Progenitor cell of endocrine pancreas (in vitro differentiated cells): ENCODE data around the gene DCLK3. TPM values are rescaled to one million over a fixed set of nuclear protein-coding genes. Genes with fewer than 3 reads are reported as not detected.

Source experiments
- DNase-seq: peaks from one replicate; pipeline ENCODE4 v3.0.0; 2021; ENCODE audit warnings: low spot score; ENCODE audit not compliant: unreplicated experiment
- H3K27ac Mint-ChIP-seq: 2 replicates; pipeline ENCODE4 v1.8.0; 2021; ENCODE audit warnings: mild to moderate bottlenecking, moderate library complexity, mixed read lengths
- H3K27me3 Mint-ChIP-seq: 2 replicates; pipeline ENCODE4 v1.8.0; 2021; ENCODE audit warnings: mixed read lengths
- H3K36me3 Mint-ChIP-seq: 2 replicates; pipeline ENCODE4 v1.8.0; 2022; ENCODE audit warnings: mixed read lengths; ENCODE audit not compliant: insufficient read depth
- H3K4me1 Mint-ChIP-seq: 2 replicates; pipeline ENCODE4 v1.8.0; 2021; ENCODE audit warnings: low read depth, mixed read lengths
- H3K4me3 Mint-ChIP-seq: 2 replicates; pipeline ENCODE4 v1.8.0; 2021; ENCODE audit warnings: low read depth, mild to moderate bottlenecking, moderate library complexity, mixed read lengths
- H3K9me3 Mint-ChIP-seq: 2 replicates; pipeline ENCODE4 v1.8.0; 2021; ENCODE audit warnings: low read depth, mixed read lengths
- CTCF ChIP-seq: fragments of 200-600 bp; sonication (generic); IDR thresholded peaks from one replicate; pipeline ENCODE4 v1.5.0; 2021; ENCODE audit warnings: antibody characterized with exemption, mild to moderate bottlenecking; ENCODE audit not compliant: unreplicated experiment
- total RNA-seq: library from RNA; stranded (reverse); gene quantifications from 2 replicates; pipeline ENCODE4 v1.2.1, GENCODE V29; 2021

DCLK3 gene
- total RNA-seq, 1 donor from 2014 or later, result 0.12 TPM

- DNase-seq, result peak; percentile 14
- peak; percentile 56 for TF ChIP-seq CTCF
- Mint-ChIP-seq H3K4me3 (no peak overlapping the region), H3K27me3 (peaks cover 17% of the 10 kb centered on the region), H3K4me1 (peaks cover 9% of the 10 kb centered on the region), H3K36me3 (no peaks in the 10 kb centered on the region), H3K9me3 (no peaks in the 10 kb centered on the region), H3K27ac (no peak overlapping the region)
These were observed 28.0 kb upstream of the DCLK3 start for GRCh38 chr3:36792342-36792741.

- H3K9me3 Mint-ChIP-seq, result no peaks in the 10 kb centered on the region
- no peak for TF ChIP-seq CTCF
- H3K4me3 Mint-ChIP-seq, result no peak overlapping the region
- no peak overlapping the region for H3K27ac Mint-ChIP-seq
- no peak for DNase-seq
- H3K27me3 Mint-ChIP-seq, result peaks cover 17% of the 10 kb centered on the region
- no peaks in the 10 kb centered on the region for H3K36me3 Mint-ChIP-seq
- peaks cover 9% of the 10 kb centered on the region for H3K4me1 Mint-ChIP-seq
These were observed 26.4 kb upstream of the DCLK3 start for GRCh38 chr3:36790765-36791164.

GRCh38 chr3:36786921-36787890, 22.9 kb upstream of the DCLK3 start:
- no peak for DNase-seq
- Mint-ChIP-seq H3K4me1 (peaks cover 9% of the 10 kb centered on the region), H3K27me3 (peaks cover 15% of the 10 kb centered on the region), H3K27ac (no peak overlapping the region), H3K9me3 (no peaks in the 10 kb centered on the region), H3K36me3 (no peaks in the 10 kb centered on the region), H3K4me3 (no peak overlapping the region)
- TF ChIP-seq CTCF, result no peak

GRCh38 chr3:36784138-36784635, 19.8 kb upstream of the DCLK3 start:
- no peaks in the 10 kb centered on the region for H3K4me1 Mint-ChIP-seq
- no peak overlapping the region for H3K27ac Mint-ChIP-seq
- no peak for DNase-seq
- no peaks in the 10 kb centered on the region for H3K9me3 Mint-ChIP-seq
- peaks cover 3% of the 10 kb centered on the region for H3K27me3 Mint-ChIP-seq
- TF ChIP-seq CTCF, result no peak
- H3K36me3 Mint-ChIP-seq, result no peaks in the 10 kb centered on the region
- H3K4me3 Mint-ChIP-seq, result no peak overlapping the region

GRCh38 chr3:36777424-36778218, 13.3 kb upstream of the DCLK3 start:
- TF ChIP-seq CTCF, result no peak
- Mint-ChIP-seq H3K36me3 (no peaks in the 10 kb centered on the region), H3K27me3 (peaks cover 3% of the 10 kb centered on the region), H3K27ac (no peak overlapping the region), H3K4me3 (no peak overlapping the region), H3K4me1 (peaks cover 20% of the 10 kb centered on the region), H3K9me3 (no peaks in the 10 kb centered on the region)
- no peak for DNase-seq
